K562 (cell line): ENCODE data around the gene IDUA. TPM values are rescaled to one million over a fixed set of nuclear protein-coding genes. Genes with fewer than 3 reads are reported as not detected.
A peak's percentile ranks its signal among the peaks of the same experiment; 100 is the strongest.

Experiments
- BRD9 ChIP-seq: fragments of 450-650 bp; IDR thresholded peaks from 2 replicates; pipeline ENCODE4 v1.6.1; 2018; ENCODE audit warnings: low read depth; ENCODE audit not compliant: partially characterized antibody
- CHD2 ChIP-seq: IDR thresholded peaks from 2 replicates; pipeline ENCODE4 v1.6.1; 2011; ENCODE audit warnings: low read depth, low read length
- FOXP4 ChIP-seq: sonication (generic); formaldehyde crosslinking; IDR thresholded peaks from 2 replicates; pipeline ENCODE4 v1.8.0; 2022; ENCODE audit warnings: mild to moderate bottlenecking, missing genetic modification reagents, borderline replicate concordance
- KAT2B ChIP-seq: IDR thresholded peaks from one replicate; pipeline ENCODE4 v1.6.1; 2012; ENCODE audit warnings: low read depth, mild to moderate bottlenecking, control low read depth, inconsistent platforms, low read length, moderate library complexity
- KDM2B ChIP-seq: fragments of 250-450 bp; sonication (Bioruptor Pico); IDR thresholded peaks from 2 replicates; pipeline ENCODE4 v1.8.0; 2021; ENCODE audit warnings: mild to moderate bottlenecking, moderate library complexity
- MAX ChIP-seq: sonication (generic); formaldehyde crosslinking; IDR thresholded peaks from 2 replicates; pipeline ENCODE4 v1.9.0; 2022; ENCODE audit warnings: mild to moderate bottlenecking, missing genetic modification reagents
- MCM2 ChIP-seq: fragments of 450-650 bp; IDR thresholded peaks from 2 replicates; pipeline ENCODE4 v1.6.1; 2017; ENCODE audit warnings: low read depth, mild to moderate bottlenecking
- MITF ChIP-seq: IDR thresholded peaks from 2 replicates; pipeline ENCODE4 v1.6.1; 2014; ENCODE audit warnings: antibody characterized with exemption
- MLX ChIP-seq, 2 experiments: fragments of 450-650 bp in 1 of 2; sonication (generic) in 1 of 2; formaldehyde crosslinking; conservative IDR thresholded peaks; 2 replicates each; pipeline versions ENCODE4 v1.4.0 to v1.8.1; 2020 to 2022; ENCODE audit warnings: mild to moderate bottlenecking in 1 of 2, missing genetic modification reagents in 1 of 2
- NCOA2 ChIP-seq, 2 experiments: fragments of 450-650 bp; IDR thresholded peaks; 2 replicates each; pipeline ENCODE4 v1.6.1; 2018; ENCODE audit warnings: mild to moderate bottlenecking in 2 of 2, moderate library complexity in 1 of 2; ENCODE audit not compliant: partially characterized antibody in 2 of 2
- NCOA6 ChIP-seq: fragments of 450-650 bp; IDR thresholded peaks from 2 replicates; pipeline ENCODE4 v1.6.1; 2017; ENCODE audit warnings: mild to moderate bottlenecking
- SIN3A ChIP-seq, 2 experiments: fragments of 150-350 bp in 1 of 2; IDR thresholded peaks; 2 replicates each; pipeline ENCODE4 v1.6.1; 2011 to 2016; ENCODE audit warnings: borderline replicate concordance in 2 of 2, low read depth in 2 of 2, low read length in 2 of 2, mild to moderate bottlenecking in 2 of 2, moderate library complexity in 2 of 2; ENCODE audit not compliant: control insufficient read depth in 1 of 2
- SIN3B ChIP-seq: fragments of 450-650 bp; IDR thresholded peaks from 2 replicates; pipeline ENCODE4 v1.6.1; 2017; ENCODE audit warnings: low read depth, mild to moderate bottlenecking, moderate library complexity
- SMAD1 ChIP-seq: fragments of 150-350 bp; IDR thresholded peaks from 2 replicates; pipeline ENCODE4 v1.6.1; 2014; ENCODE audit warnings: low read length, low read depth; ENCODE audit not compliant: partially characterized antibody
- SPI1 ChIP-seq: IDR thresholded peaks from 2 replicates; pipeline ENCODE4 v1.6.1; 2011; ENCODE audit warnings: low read depth, low read length, control low read depth, borderline replicate concordance
- SRSF9 ChIP-seq: fragments of 200-400 bp; formaldehyde crosslinking; IDR thresholded peaks from 2 replicates; pipeline ENCODE4 v1.6.1; 2017; ENCODE audit warnings: low read depth, low read length, borderline replicate concordance
- TAF7 ChIP-seq: fragments of 450-650 bp; IDR thresholded peaks from 2 replicates; pipeline ENCODE4 v1.6.1; 2016; ENCODE audit warnings: missing genetic modification characterization, missing compliant biosample characterization
- ZBTB12 ChIP-seq: fragments of 250-450 bp; sonication (Bioruptor Pico); IDR thresholded peaks from 2 replicates; pipeline ENCODE4 v1.4.0; 2020
- ZKSCAN8 ChIP-seq: fragments of 200-800 bp; sonication (Bioruptor generic); IDR thresholded peaks from 2 replicates; pipeline ENCODE4 v1.6.1; 2016; ENCODE audit warnings: missing genetic modification characterization, missing compliant biosample characterization
- ZNF146 ChIP-seq: IDR thresholded peaks from one replicate; pipeline ENCODE4 v1.6.1; 2018; ENCODE audit warnings: missing compliant biosample characterization; ENCODE audit not compliant: unreplicated experiment
- ZNF212 ChIP-seq: fragments of 450-650 bp; formaldehyde crosslinking; IDR thresholded peaks from 2 replicates; pipeline ENCODE4 v1.4.0; 2020; ENCODE audit warnings: mild to moderate bottlenecking
- polyA plus RNA-seq, 8 experiments: library from polyadenylated mRNA; depleted of rRNA in 4 of 8; stranded (reverse) in 5 of 8; unstranded in 3 of 8; fragments of >200 nt; fragmentation: Nextera tagmentation in 2 of 8; fragmentation: Illumina TruSeq in 1 of 8; extraction: Ambion mirVana in 2 of 8; extraction: Trizol in 1 of 8; gene quantifications; 2 replicates each; pipeline versions ENCODE4 v1.2.1 to v1.2.3, GENCODE V29; 2011 to 2014; ENCODE audit warnings: inconsistent platforms in 1 of 8, missing spikeins in 1 of 8
- total RNA-seq, 7 experiments: library from RNA; depleted of rRNA in 6 of 7; stranded (reverse); fragments of >200 nt in 6 of 7; fragmentation: Illumina TruSeq in 2 of 7; extraction: Trizol in 2 of 7; gene quantifications; 2 replicates each; pipeline versions ENCODE4 v1.2.1 to v1.2.3, GENCODE V29; 2011 to 2021; ENCODE audit warnings: low replicate concordance in 1 of 7

IDUA gene
- total and polyA plus RNA-seq, 9 of the 15 experiments (the other 6 are each of a cell fraction or from before 2014, with no cell fraction given), result 0.04 to 16.1 (median 1.2) TPM

- TF ChIP-seq SRSF9, result no peak
- peak; percentile 79 for TF ChIP-seq MAX (CRISPR knock-in tag)
- TF ChIP-seq ZNF146, result no peak
- TF ChIP-seq SIN3B, result no peak
- no peak for TF ChIP-seq MCM2
- 0 out of 2 replicates have a peak, but pooled peaks have one; percentile 33 for TF ChIP-seq MITF
- no peak for TF ChIP-seq MLX (CRISPR knock-in tag; conservative IDR thresholded peaks at IDR 0.05)
- no peak for TF ChIP-seq KAT2B
- TF ChIP-seq SMAD1, result no peak
- no peak for TF ChIP-seq ZBTB12 (CRISPR knock-in tag)
- TF ChIP-seq NCOA6, result no peak
- TF ChIP-seq TAF7 (tag), result no peak
- TF ChIP-seq SIN3A (IDR thresholded peaks at IDR 0.05; ENCODE audit: borderline replicate concordance in 2 of 2, control insufficient read depth in 1 of 2, low read depth in 2 of 2, low read length in 2 of 2), result no peak; a peak in 1 of 4 replicates
- no peak for TF ChIP-seq ZKSCAN8 (CRISPR knock-in tag)
- no peak for TF ChIP-seq BRD9
- TF ChIP-seq ZNF212, result no peak
- no peak for TF ChIP-seq FOXP4 (CRISPR knock-in tag)
- peak; percentile 81; the same call in 1 of the 2 replicates for TF ChIP-seq KDM2B (CRISPR knock-in tag)
- TF ChIP-seq NCOA2 (IDR thresholded peaks at IDR 0.05; ENCODE audit: partially characterized antibody in 2 of 2), result no peak
- no peak for TF ChIP-seq SPI1
- TF ChIP-seq CHD2, result no peak
These were observed 13.1 kb upstream of the IDUA start, which contains the start of gene DGKQ (continued) for GRCh38 chr4:973431-974397.
